Tibial nerve (tissue), 4 donors: ENCODE measurements around the gene SYDE1. TPM values are rescaled to one million over a fixed set of nuclear protein-coding genes. Genes with fewer than 3 reads are reported as not detected.

Experiments
- DNase-seq, 2 donors: peaks; one replicate each; pipeline ENCODE4 v3.0.0-alpha.2; 2019; ENCODE audit warnings: low spot score in 2 of 2
- H3K27ac ChIP-seq, 4 donors: fragments of 200-600 bp; sonication (generic) in 3 of 4; one replicate each; pipeline ENCODE4 v1.5.1; 2017 to 2019; ENCODE audit warnings: mild to moderate bottlenecking in 1 of 4
- H3K27me3 ChIP-seq, 2 donors: fragments of 200-600 bp; sonication (generic) in 1 of 2; one replicate each; pipeline versions ENCODE4 v1.5.1 to v1.6.0; 2017 to 2019
- H3K36me3 ChIP-seq, 3 donors: fragments of 200-600 bp; sonication (generic); one replicate each; pipeline ENCODE4 v1.5.1; 2018 to 2019
- H3K4me1 ChIP-seq, 4 donors: fragments of 200-600 bp; sonication (generic) in 3 of 4; one replicate each; pipeline ENCODE4 v1.5.1; 2017 to 2019
- H3K4me3 ChIP-seq, 4 donors: fragments of 200-600 bp; sonication (generic) in 3 of 4; one replicate each; pipeline ENCODE4 v1.5.1; 2017 to 2019; ENCODE audit warnings: mild to moderate bottlenecking in 1 of 4, moderate library complexity in 1 of 4
- H3K9me3 ChIP-seq, 4 donors: fragments of 200-600 bp; sonication (generic) in 3 of 4; one replicate each; pipeline ENCODE4 v1.5.1; 2017 to 2019
- CTCF ChIP-seq, 5 experiments: fragments of 200-600 bp in 3 of 5; fragments of 450-650 bp in 2 of 5; sonication (generic) in 3 of 5; IDR thresholded peaks; one replicate each; pipeline ENCODE4 v1.5.1; 2016 to 2019; ENCODE audit warnings: antibody characterized with exemption in 5 of 5, mild to moderate bottlenecking in 3 of 5, moderate library complexity in 2 of 5
- EP300 ChIP-seq, 2 donors: sonication (generic); formaldehyde crosslinking; IDR thresholded peaks; one replicate each; pipeline ENCODE4 v1.6.1; 2017; ENCODE audit warnings: antibody characterized with exemption in 2 of 2, mild to moderate bottlenecking in 1 of 2
- POLR2A ChIP-seq, 2 donors: fragments of 450-650 bp; IDR thresholded peaks; one replicate each; pipeline ENCODE4 v1.6.1; 2017; ENCODE audit warnings: antibody characterized with exemption in 2 of 2, mild to moderate bottlenecking in 2 of 2, moderate library complexity in 2 of 2
- WGBS, 2 donors: methylation state at CpG; one replicate each; pipeline ENCODE4 v1.1.5; 2018; 5-methylcytosine and 5-hydroxymethylcytosine counted together
- total RNA-seq, 4 donors: library from RNA; depleted of rRNA; stranded (reverse); fragments of >200 nt; gene quantifications; one replicate each; pipeline ENCODE4 v1.1.0, GENCODE V29; 2016

SYDE1 gene
- total RNA-seq, 4 donors from 2014 or later: 31.9 to 58.6 (median 49.4) TPM

- peaks cover 2 to 55% (median 11%) of the 10 kb centered on the region in 3 donors for H3K36me3 ChIP-seq
- DNase-seq: no peak
- peaks cover 0 to 24% (median 6%) of the 10 kb centered on the region in 4 donors for H3K4me1 ChIP-seq
- H3K9me3 ChIP-seq: no peaks in the 10 kb centered on the region
- WGBS, 2 donors: 91 to 98% methylated on average over 19 to 22 of the region's 22 CpGs
- TF ChIP-seq CTCF (IDR thresholded peaks at IDR 0.05) (no peak), EP300 (IDR thresholded peaks at IDR 0.05) (no peak), POLR2A (IDR thresholded peaks at IDR 0.05) (no peak)
- H3K27me3 ChIP-seq: no peaks in the 10 kb centered on the region
- peak overlapping the region in 2 of 4 donors; percentile 89 to 95 for H3K27ac ChIP-seq
- H3K4me3 ChIP-seq: no peak overlapping the region
Observed at GRCh38 chr19:15123031-15123890, 16.1 kb downstream of the SYDE1 start.

GRCh38 chr19:15123900-15124299 is 16.7 kb downstream of the SYDE1 start:
- 15 to 31% methylated on average over 5 of the region's 5 CpGs for WGBS, 2 donors
- Histone ChIP-seq H3K27ac (peak overlapping the region in 3 of 4 donors; percentile 89 to 95 (median 94)), H3K9me3 (no peaks in the 10 kb centered on the region), H3K27me3 (no peaks in the 10 kb centered on the region), H3K36me3 (peaks cover 2 to 49% (median 8%) of the 10 kb centered on the region in 3 donors), H3K4me3 (peak overlapping the region in 1 of 4 donors; percentile 77), H3K4me1 (peaks cover 0 to 24% (median 6%) of the 10 kb centered on the region in 4 donors)
- TF ChIP-seq POLR2A (IDR thresholded peaks at IDR 0.05) (no peak), EP300 (IDR thresholded peaks at IDR 0.05) (no peak), CTCF (IDR thresholded peaks at IDR 0.05) (no peak)
- no peak for DNase-seq

GRCh38 chr19:15124572-15125231 is 17.5 kb downstream of the SYDE1 start:
- no peaks in the 10 kb centered on the region for H3K9me3 ChIP-seq
- WGBS, 2 donors: 2 to 5% methylated on average over 30 to 33 of the region's 33 CpGs
- DNase-seq: no peak
- TF ChIP-seq CTCF (IDR thresholded peaks at IDR 0.05): no peak
- no peak for TF ChIP-seq POLR2A (IDR thresholded peaks at IDR 0.05)
- no peak for TF ChIP-seq EP300 (IDR thresholded peaks at IDR 0.05)
- peak overlapping the region; percentile 49 to 93 (median 73) for H3K4me3 ChIP-seq
- peak overlapping the region; percentile 69 to 95 (median 92) for H3K27ac ChIP-seq
- H3K36me3 ChIP-seq: peaks cover 2 to 41% (median 4%) of the 10 kb centered on the region in 3 donors
- no peaks in the 10 kb centered on the region for H3K27me3 ChIP-seq
- peaks cover 0 to 24% (median 6%) of the 10 kb centered on the region in 4 donors for H3K4me1 ChIP-seq

- WGBS, 2 donors: 0 to 1% methylated on average over 52 to 56 of the region's 61 CpGs
- peak; percentile 94 to 96 for DNase-seq
Observed at GRCh38 chr19:15125232-15126067, 18.2 kb downstream of the SYDE1 start.

More at GRCh38 chr19:15125232-15126067, 18.2 kb downstream of the SYDE1 start:
- peak overlapping the region; percentile 49 to 93 (median 73) for H3K4me3 ChIP-seq
- peaks cover 2 to 34% (median 4%) of the 10 kb centered on the region in 3 donors for H3K36me3 ChIP-seq
- peaks cover 0 to 24% (median 6%) of the 10 kb centered on the region in 4 donors for H3K4me1 ChIP-seq
- no peaks in the 10 kb centered on the region for H3K27me3 ChIP-seq
- H3K9me3 ChIP-seq: no peaks in the 10 kb centered on the region
- peak in 1 of 2 donors; percentile 41 for TF ChIP-seq POLR2A (IDR thresholded peaks at IDR 0.05)
- peak in 3 of 5 experiments; percentile 18 to 70 (median 52) for TF ChIP-seq CTCF (IDR thresholded peaks at IDR 0.05)
- peak; percentile 92 to 93 for TF ChIP-seq EP300 (IDR thresholded peaks at IDR 0.05)
- H3K27ac ChIP-seq: peak overlapping the region; percentile 69 to 95 (median 92)
